Stimulated activated CD4-positive, alpha-beta T cell treated with anti-CD3 and anti-CD28 coated beads, TNF-alpha, amount 100 ng/mL, for 48 hours (primary cell): ENCODE results near the gene FOXD2.
"Not testable (repeated sequence)": the region's sequence is repeated elsewhere in the genome, so short reads cannot be mapped to it uniquely, and the experiment has no call there.

Experiments used
- DNase-seq, 3 donors: peaks; one replicate each; pipeline ENCODE4 v3.0.0-alpha.2; 2020; ENCODE audit warnings: low read depth in 3 of 3

Gene FOXD2

DNA sequence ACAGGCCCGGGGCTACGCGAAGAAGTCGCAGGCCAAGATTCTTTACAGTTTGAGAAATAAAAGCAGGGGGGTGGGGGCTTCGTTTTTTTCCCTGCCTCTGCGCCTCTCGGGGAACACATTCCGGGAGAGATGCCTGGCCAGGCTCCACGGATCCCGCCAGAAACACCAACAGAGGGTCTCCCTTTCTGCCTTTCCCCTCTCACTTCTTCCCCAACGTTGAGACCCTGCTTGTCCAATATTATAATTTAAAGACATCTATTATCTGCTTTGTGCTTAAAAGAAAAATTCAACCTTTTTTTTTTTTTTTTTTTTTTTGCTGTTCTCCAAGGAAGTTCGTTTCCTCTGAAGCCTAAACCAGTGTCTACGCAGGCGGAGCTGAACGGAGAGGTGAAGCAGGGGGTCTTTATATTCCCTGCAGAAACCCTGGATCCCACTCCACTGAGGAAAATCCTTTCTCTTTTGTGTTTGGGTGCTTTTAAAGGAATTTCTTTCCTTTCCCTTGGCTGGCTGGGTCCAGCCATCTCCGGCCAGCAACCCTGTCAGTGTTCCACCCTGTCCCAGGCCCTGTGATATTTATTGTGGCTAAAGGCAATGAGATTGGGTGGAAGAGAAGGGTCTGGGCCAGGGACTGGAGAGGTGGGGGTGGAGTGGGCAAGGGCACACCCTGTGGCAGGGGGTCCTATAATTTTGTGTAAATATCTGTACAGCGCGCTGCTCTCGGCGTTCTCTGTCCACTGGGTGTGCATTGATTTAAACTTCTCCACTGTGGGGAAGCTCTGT lies 2.2 kb downstream of the FOXD2 start:
- DNase-seq: no peak

GRCh38 chr1:47440599-47441081 lies 2.8 kb downstream of the FOXD2 start:
- no peak for DNase-seq

DNA sequence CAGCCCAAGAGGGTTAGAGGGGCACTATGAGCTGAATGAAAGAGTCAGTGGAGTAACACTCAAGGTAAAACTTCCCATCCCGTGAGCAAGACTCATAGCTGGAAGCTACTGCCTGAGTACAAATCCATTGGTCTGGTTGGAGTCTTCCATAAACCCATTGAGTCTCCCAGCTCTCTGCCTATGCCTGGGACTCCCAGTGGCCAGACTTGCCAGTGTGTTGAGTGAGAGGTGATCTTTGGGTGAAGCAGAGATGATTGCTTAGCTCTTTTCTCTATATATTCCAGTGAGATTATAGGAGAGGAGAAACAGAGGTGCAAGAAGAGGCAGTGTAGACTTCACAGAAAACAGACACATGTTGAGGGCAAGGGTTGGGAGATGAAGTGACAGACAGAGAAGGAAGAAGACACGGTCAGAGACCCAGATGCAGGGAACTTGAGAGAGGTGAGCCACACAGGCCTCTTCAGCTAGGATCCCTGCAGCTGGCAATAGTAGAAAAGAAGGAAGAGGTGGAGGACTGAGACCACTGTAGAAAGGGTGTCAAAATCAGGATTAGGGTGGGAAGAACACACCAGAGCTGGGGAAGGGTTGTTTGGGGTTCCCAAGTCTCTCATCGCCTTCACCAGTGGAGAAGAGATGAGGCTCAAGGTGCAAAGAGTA lies 3.7 kb downstream of the FOXD2 start:
- DNase-seq: no peak

DNA sequence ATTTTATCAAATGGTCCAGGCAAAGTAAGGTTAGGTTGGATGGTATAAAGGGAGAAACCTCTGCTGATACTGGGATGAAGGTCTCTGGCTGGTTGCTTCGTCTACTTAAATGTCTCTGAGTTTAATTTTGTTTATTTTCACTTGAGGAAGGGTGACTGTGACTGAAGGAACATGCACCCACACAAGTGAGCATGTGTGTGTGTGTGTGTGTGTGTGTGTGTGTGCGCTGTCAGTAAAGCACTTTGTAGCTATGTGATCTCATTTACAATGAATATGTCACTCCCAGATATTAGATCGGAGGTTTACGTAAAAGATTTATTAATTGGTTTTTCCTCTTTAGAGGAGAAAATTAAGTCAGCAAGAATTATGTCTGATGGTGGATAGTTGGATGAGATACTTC lies 4.4 kb downstream of the FOXD2 start:
- no peak for DNase-seq

- DNase-seq: no peak
Measured at GRCh38 chr1:47442842-47443529, 5.1 kb downstream of the FOXD2 start.

- no peak for DNase-seq
Measured at GRCh38 chr1:47443530-47444296, 5.9 kb downstream of the FOXD2 start.

- DNase-seq: no peak
Measured at GRCh38 chr1:47444297-47444561, 6.4 kb downstream of the FOXD2 start.

GRCh38 chr1:47444562-47445465 lies 7.0 kb downstream of the FOXD2 start:
- no peak for DNase-seq

DNA sequence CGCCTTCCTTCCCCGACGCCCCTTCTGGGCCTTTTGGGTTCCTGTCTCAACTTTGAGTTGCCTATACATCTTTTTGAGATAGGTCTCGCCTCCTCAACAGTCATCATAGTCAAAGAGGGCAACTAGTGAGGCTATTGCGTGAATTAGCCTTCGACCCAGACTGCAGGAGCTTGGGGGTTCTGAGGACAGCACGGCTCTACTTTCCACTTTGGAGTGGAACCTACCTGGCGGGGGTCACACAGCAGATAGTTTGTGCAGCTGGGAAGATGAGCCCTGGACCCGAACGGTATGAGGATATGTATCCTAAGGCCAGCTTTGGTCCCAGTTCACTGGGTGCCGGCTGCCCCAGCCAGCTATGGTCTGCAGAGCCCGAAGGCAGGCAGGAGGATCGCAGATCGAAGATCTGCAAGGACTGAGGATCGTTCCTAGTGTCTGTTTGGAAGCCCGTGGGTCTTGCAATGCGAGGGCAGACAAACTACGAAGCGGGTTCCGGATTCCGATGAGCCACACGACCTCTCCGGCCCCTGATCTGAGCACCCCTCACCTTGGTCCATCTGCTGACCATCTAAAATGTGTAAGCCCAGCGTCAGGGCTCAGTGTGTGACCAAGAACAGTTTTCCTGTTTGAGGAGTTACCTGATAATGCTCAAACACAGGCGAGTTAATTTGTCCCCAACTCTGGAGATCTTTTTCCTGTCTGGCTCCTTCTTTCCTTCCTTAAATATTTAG lies 8.1 kb downstream of the FOXD2 start:
- no peak for DNase-seq

- DNase-seq: no peak
Measured at GRCh38 chr1:47448462-47449222, 10.8 kb downstream of the FOXD2 start.

DNA sequence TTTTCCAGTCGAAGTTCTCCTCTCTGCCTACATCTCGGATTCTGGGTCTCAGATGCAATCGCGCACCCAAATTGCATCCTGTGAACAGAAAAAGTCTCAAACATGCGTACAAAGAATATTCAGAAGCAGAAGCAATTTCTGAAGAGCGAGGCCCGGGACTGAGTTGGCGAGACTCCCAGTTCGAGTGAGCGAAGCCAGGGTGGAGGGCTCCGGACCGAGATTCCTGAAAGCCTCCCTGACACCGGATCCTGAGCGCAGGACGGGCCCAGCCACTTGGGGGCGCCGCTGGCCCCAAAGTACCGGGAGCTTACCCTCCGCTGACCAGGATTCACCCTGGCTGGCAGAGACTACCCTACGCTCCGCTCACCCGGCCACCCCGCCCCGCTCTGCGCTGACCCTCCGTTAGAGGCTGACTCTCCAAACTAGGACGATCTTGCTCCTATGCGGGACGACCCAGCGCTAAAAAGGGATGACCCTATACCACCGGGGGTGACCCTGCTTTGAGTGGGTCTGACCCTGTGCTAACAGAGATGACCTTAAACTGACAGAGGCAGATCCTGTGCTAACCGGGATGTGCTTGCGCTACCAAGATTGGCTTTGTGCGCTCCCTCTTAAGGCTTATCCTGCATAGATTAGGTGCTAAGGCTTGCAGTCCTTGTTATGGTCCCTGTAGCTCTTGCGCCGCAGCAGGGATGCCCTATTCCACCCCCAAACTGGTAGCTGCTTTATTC lies 12.1 kb downstream of the FOXD2 start:
- DNase-seq: no peak

GRCh38 chr1:47450606-47451005 lies 12.8 kb downstream of the FOXD2 start:
- no peak for DNase-seq

- no peak for DNase-seq
Measured at GRCh38 chr1:47452426-47452825, 14.6 kb downstream of the FOXD2 start.

DNA sequence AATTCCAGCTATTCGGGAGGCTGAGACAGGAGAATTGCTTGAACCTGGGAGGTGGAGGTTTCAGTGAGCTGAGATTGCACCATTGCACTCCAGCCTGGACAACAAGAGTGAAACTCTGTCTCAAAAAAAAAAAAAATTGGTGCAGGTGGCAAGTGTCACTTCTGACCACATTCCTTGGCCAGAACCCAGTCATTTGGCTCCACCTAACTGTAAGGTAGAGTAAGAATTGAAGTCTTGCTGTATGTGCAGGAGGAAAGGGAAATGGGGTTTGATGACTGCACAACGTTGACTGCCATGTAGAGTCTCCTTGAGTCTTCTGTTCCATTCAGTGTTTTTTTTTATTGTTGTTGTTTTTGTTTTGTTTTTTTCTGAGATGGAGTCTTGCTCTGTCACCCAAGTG lies 16.1 kb downstream of the FOXD2 start:
- not testable (repeated sequence) for DNase-seq

DNA sequence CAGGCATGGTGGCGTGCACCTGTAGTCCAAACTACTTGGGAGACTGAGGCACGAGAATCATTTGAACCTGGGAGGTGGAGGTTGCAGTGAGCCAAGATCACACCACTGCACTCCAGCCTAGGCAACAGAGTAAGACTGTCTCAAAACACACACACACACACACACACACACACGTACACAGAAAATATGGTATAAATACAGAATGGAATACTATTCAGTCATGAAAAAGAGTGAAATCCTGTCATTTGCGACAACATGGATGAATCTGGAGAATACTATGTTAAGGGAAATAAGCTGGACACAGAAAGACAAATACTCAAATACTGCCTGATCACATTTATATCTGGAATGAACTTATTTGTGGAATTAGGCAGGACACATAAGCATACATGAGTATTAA lies 18.4 kb downstream of the FOXD2 start:
- DNase-seq: no peak

- DNase-seq: not testable (repeated sequence)
Measured at GRCh38 chr1:47457547-47457946, 19.7 kb downstream of the FOXD2 start.

GRCh38 chr1:47459253-47459788 lies 21.5 kb downstream of the FOXD2 start:
- no peak for DNase-seq

- DNase-seq: no peak
Measured at GRCh38 chr1:47460040-47460439, 22.2 kb downstream of the FOXD2 start.

GRCh38 chr1:47460456-47460855 lies 22.6 kb downstream of the FOXD2 start:
- DNase-seq: no peak
